Activated naive CD8-positive, alpha-beta T cell treated with anti-CD3 and anti-CD28 coated beads, Interleukin-2, amount 10 ng/mL, durations not matched to agents 7 days and 5 days (primary cell): ENCODE measurements around the gene RAB5B. TPM values are rescaled to one million over a fixed set of nuclear protein-coding genes. Genes with fewer than 3 reads are reported as not detected.

ENCODE experiments used
- ATAC-seq: fragments of 150-1000 bp; cut with Tn5 transposase; one replicate; pipeline ENCODE4 v1.10.0; 2021; ENCODE audit warnings: low read depth, moderate library complexity
- POLR2A ChIA-PET: fragments of 350-600 bp; sonication (Branson Sonifier 250); formaldehyde crosslinking; loops from one replicate; lab custom pipeline; 2021; ENCODE audit warnings: antibody characterized with exemption; lab: Charles Lee
- DNase-seq: peaks from one replicate; pipeline ENCODE4 v3.0.0; 2021
- H3K27ac Mint-ChIP-seq: one replicate; pipeline ENCODE4 v1.8.0; 2022; ENCODE audit warnings: mild to moderate bottlenecking, mixed read lengths
- H3K27me3 Mint-ChIP-seq: one replicate; pipeline ENCODE4 v1.8.0; 2022; ENCODE audit warnings: mild to moderate bottlenecking, moderate library complexity, mixed read lengths
- H3K36me3 Mint-ChIP-seq: one replicate; pipeline ENCODE4 v1.8.0; 2021; ENCODE audit warnings: mild to moderate bottlenecking, mixed read lengths
- H3K4me1 Mint-ChIP-seq: one replicate; pipeline ENCODE4 v1.8.0; 2021; ENCODE audit warnings: mixed read lengths
- H3K4me3 Mint-ChIP-seq: one replicate; pipeline ENCODE4 v1.8.0; 2022; ENCODE audit warnings: mild to moderate bottlenecking, moderate library complexity, mixed read lengths
- H3K9me3 Mint-ChIP-seq: one replicate; pipeline ENCODE4 v1.8.0; 2021; ENCODE audit warnings: mixed read lengths
- total RNA-seq, 2 experiments: library from RNA; stranded (reverse); gene quantifications; one replicate each; pipeline ENCODE4 v1.2.3, GENCODE V29; 2021

The RAB5B gene
- total RNA-seq, 2 experiments from 2014 or later: 69.7 to 72.4 TPM

DNA sequence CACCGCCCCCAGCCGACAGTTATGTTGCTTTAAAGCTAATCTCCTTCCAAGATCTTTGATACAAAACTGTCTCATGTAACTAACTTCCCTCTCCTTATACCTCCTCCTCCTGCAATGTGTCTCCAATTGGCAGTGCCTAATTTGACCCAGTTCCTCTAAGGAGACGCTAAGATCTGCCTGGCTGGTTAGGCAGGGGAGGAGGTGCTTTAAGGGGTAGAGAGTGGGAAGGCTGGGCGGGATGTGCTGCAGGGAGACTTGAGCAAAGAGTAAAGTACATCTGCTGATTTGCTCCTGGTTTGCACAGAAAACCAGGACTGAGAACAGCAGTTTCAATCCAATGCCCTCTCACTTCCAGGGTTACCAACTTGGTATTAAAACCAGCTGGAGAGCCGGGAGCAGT lies 39.6 kb downstream of the RAB5B start:
- POLR2A ChIA-PET: interaction anchor here (0.7 kb wide), 1 partner anchor 17 kb away, joined by 3 read pairs; no protein-coding TSS in a partner anchor
- H3K4me1 Mint-ChIP-seq: peaks cover 16% of the 10 kb centered on the region
- DNase-seq (no peak), ATAC-seq (no peak)
- H3K4me3 Mint-ChIP-seq: no peak overlapping the region
- peaks cover 12% of the 10 kb centered on the region for H3K36me3 Mint-ChIP-seq
- no peaks in the 10 kb centered on the region for H3K9me3 Mint-ChIP-seq
- H3K27me3 Mint-ChIP-seq: no peaks in the 10 kb centered on the region
- H3K27ac Mint-ChIP-seq: no peak overlapping the region

DNA sequence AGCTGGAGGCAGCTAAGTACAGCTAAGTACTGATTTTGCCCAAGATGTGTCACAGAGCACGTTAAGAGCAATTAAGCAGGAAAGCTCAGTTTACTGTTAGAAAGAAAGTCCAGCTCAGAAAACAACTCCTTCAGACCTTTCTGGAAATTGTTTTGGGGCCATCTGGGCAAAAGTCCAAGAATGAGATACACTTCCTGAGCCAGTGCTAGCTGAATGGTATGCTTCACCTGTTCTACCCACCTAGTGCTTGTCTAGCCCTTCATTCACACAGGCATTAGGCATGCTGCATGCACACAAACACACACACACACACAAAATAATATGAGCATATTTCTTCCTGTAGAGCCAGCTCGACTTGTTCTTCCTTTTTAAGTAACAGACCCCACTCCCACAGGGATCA lies 40.3 kb downstream of the RAB5B start:
- peaks cover 15% of the 10 kb centered on the region for H3K4me1 Mint-ChIP-seq
- H3K4me3 Mint-ChIP-seq: no peak overlapping the region
- H3K27ac Mint-ChIP-seq: no peak overlapping the region
- no peaks in the 10 kb centered on the region for H3K27me3 Mint-ChIP-seq
- no peaks in the 10 kb centered on the region for H3K9me3 Mint-ChIP-seq
- DNase-seq: no peak
- H3K36me3 Mint-ChIP-seq: peaks cover 14% of the 10 kb centered on the region
- POLR2A ChIA-PET: interaction anchor here (1.1 kb wide), 1 partner anchor 84 kb away, joined by 8 read pairs; no protein-coding TSS in a partner anchor
- no peak for ATAC-seq

DNA sequence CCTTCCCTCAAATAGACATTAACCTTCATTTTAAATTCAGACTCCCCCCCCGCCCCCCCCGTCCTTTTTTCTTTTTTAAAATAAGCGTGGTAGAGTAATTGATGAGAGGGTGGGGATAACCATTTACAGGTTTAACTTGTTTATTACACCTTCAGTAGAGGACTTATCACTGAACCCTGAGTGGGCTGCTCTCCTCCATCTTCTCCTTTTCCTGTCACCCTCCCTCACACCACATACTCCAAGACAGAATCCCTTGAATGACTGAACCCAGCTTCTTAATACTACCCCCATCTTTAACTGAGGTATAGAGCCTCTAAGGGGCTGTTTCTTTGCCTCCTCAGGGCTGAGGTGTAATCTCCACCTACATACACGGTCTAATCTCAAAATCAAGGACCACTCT lies 43.3 kb downstream of the RAB5B start:
- ATAC-seq (no peak), DNase-seq (no peak)
- H3K27ac Mint-ChIP-seq: no peak overlapping the region
- no peaks in the 10 kb centered on the region for H3K9me3 Mint-ChIP-seq
- peaks cover 17% of the 10 kb centered on the region for H3K36me3 Mint-ChIP-seq
- peaks cover 27% of the 10 kb centered on the region for H3K4me1 Mint-ChIP-seq
- H3K4me3 Mint-ChIP-seq: no peak overlapping the region
- H3K27me3 Mint-ChIP-seq: no peaks in the 10 kb centered on the region
- POLR2A ChIA-PET: interaction anchor here (1.1 kb wide), 1 partner anchor 13 kb away, joined by 3 read pairs; no protein-coding TSS in a partner anchor

DNA sequence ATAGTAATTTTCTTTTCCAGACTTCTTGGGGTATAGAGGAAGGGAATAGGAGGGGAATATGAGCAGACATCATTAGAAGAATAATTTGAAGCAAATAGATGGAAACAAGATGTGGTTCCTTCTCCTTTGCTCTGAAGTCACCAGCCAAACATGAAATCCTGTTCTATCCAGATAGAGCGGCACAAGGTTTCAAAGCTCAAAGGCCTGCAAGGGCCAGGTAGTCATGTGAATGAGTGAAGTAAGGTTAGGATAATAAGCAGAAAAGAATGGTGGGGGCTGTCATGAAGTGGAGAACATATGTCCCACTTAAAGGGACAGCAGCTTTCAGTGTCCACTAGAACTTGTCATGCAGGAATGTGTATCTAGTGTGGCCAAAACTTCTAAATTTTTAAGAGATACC lies 44.5 kb downstream of the RAB5B start:
- no peak overlapping the region for H3K27ac Mint-ChIP-seq
- H3K9me3 Mint-ChIP-seq: no peaks in the 10 kb centered on the region
- no peak for ATAC-seq
- no peak overlapping the region for H3K4me3 Mint-ChIP-seq
- peaks cover 14% of the 10 kb centered on the region for H3K36me3 Mint-ChIP-seq
- no peak for DNase-seq
- POLR2A ChIA-PET: interaction anchor here (0.9 to 1.0 kb wide), 2 partner anchors 10 to 11 kb away, joined by 3 to 8 read pairs; no protein-coding TSS in a partner anchor
- H3K4me1 Mint-ChIP-seq: peaks cover 36% of the 10 kb centered on the region
- no peaks in the 10 kb centered on the region for H3K27me3 Mint-ChIP-seq

DNA sequence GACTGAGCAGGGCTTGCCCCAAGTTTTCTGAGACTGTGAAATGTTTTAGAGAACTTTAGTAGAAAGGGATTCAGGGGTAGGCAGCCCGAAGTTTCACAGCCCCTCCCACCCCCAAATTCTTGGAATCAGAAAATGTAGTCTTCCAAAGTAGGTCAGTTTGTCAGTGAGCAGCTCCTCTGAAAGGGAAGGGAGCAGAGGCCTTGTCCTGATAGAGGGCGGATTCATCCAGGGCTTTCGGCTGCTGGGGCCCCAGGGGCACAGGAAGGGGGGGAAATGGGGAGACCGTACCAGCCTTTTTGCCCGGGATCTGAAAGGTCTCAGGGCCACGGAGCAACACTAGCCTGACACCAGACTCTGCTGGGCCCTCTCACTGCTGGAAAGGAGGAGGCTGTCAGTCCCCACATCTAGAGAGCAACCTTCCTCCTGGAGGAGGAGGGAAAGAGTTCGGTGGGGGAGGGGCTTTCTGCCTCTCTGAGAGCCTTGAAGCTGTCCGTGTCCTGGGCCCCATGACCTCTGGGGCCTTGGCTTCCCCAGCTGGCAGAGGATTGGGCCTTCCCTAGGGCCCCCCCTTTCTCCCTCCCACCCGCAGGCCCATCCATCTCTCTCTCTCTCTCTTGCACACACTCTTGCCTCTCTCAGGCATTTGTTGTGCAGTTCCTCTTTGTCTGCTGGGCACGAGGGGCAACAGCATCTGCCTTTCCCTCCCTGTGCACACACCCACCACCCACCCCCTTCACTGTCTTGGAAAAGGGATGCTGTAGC lies 46.7 kb downstream of the RAB5B start, which contains the start of gene IKZF4:
TSS of gene IKZF4 (plus strand) at position 621 of the 762 bp plus-strand sequence. CDS start 451 bp downstream, outside the sequence.
- Mint-ChIP-seq H3K4me3 (peak within 1 kb of the TSS; percentile 93), H3K27me3 (no peaks in the 10 kb centered on the region), H3K9me3 (no peaks in the 10 kb centered on the region), H3K36me3 (peaks cover 19% of the 10 kb centered on the region), H3K27ac (peak within 1 kb of the TSS; percentile 96), H3K4me1 (peaks cover 42% of the 10 kb centered on the region)
- peak; percentile 42 for DNase-seq
- POLR2A ChIA-PET: interaction anchor here (1.4 to 3.4 kb wide), 7 partner anchors 9 to 47 kb away, joined by 7 to 24 read pairs (median 9); partner anchors contain the start of genes RAB5B and SUOX
- peak; percentile 17 for ATAC-seq

DNA sequence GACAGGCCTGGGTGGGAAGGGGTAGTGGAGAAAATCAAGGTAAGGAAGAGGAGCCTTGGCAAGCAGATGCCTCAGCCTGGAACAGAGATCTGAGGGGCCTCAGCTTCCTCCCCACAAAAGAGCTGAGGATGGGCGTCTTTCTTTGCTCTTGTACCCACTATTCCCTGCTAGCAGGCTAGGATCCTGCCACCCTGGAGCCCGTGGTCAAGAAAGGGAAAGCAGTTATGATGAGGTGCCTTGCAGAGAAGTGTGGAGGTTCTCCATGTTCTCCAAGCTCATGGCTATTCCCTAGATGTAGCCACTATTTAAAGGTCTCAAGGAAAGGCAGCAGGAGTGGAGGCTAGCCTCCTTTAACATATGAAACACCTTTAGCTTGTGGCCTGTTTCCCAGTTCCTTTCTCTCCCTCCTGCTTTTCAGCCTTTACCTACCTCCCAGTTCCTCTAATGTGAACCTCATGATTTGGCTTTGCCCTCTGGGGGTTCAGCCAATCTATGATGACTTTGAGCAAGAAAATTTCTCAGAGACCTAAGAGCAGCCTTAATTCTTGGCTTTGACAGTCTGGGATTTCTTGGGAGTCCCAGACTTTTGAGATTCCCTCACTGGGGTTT lies 48.1 kb downstream of the RAB5B start:
- no peaks in the 10 kb centered on the region for H3K27me3 Mint-ChIP-seq
- peak; percentile 1 for ATAC-seq
- peaks cover 38% of the 10 kb centered on the region for H3K4me1 Mint-ChIP-seq
- peaks cover 21% of the 10 kb centered on the region for H3K36me3 Mint-ChIP-seq
- POLR2A ChIA-PET: interaction anchor here (0.6 to 3.4 kb wide), 13 partner anchors 11 to 297 kb away, joined by 3 to 24 read pairs (median 7); partner anchors contain the start of genes ORMDL2, PA2G4, RAB5B and SARNP
- H3K4me3 Mint-ChIP-seq: peak overlapping the region; percentile 93
- H3K9me3 Mint-ChIP-seq: no peaks in the 10 kb centered on the region
- no peak for DNase-seq
- peak overlapping the region; percentile 96 for H3K27ac Mint-ChIP-seq

DNA sequence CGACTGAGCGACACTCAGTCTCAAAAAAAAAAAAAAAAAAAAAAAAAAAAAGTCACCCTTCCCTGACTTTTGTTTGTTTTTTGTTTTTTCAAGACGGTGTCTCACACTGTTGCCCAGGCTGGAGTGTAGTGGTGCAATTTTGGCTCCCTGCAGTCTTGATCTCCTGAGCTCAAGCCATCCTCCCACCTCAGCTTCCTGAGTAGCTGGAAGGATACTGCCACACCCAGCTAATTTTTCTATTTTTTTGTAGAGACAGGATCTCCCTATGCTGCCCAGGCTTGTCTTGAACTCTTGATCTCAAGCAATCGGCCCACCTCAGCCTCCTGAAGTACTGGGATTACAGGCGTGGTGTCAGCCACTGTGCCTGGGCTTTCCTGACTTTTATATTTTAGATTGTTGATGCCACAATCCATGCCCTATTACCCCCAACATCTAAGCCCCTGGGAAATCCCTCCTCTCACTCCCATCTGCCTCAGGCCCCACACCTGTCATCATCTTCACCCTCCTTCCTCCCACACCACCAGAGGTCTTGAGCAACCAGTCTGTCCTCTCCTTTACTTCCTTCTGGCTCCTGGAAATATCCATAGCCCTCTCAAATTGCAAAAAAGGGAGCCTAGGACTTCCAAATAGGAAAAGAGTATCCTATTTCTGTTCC lies 54.8 kb downstream of the RAB5B start:
- POLR2A ChIA-PET: interaction anchor here (0.7 to 1.0 kb wide), 7 partner anchors 9 to 289 kb away, joined by 3 to 5 read pairs (median 4); no protein-coding TSS in a partner anchor
- Mint-ChIP-seq H3K27ac (peak overlapping the region; percentile 85), H3K4me1 (peaks cover 40% of the 10 kb centered on the region), H3K9me3 (no peaks in the 10 kb centered on the region), H3K4me3 (peak overlapping the region; percentile 43), H3K36me3 (peaks cover 54% of the 10 kb centered on the region), H3K27me3 (no peaks in the 10 kb centered on the region)
- ATAC-seq: no peak
- no peak for DNase-seq

DNA sequence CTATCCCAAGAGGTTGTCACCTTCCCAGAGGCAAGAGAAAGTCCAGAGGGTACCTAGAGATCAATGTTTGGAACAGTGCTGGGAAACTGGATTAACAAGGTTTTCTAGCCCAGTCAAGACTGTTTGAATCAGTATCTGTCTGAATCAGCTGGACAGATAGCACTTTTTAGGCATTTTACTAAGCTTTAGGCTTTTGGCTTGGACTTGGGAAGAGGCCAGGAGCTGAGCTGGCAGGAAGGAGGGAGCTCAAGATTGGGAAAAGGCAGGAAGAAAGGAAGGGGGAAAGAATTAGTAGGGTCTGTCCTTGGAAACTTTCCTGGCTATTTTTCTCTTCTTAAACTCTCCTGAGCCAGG lies 55.3 kb downstream of the RAB5B start:
- H3K4me1 Mint-ChIP-seq: peaks cover 38% of the 10 kb centered on the region
- peak overlapping the region; percentile 43 for H3K4me3 Mint-ChIP-seq
- POLR2A ChIA-PET: interaction anchor here (1.0 to 1.2 kb wide), 2 partner anchors 23 to 55 kb away, joined by 3 to 4 read pairs; partner anchors contain the start of gene RAB5B
- H3K27ac Mint-ChIP-seq: peak overlapping the region; percentile 85
- no peaks in the 10 kb centered on the region for H3K27me3 Mint-ChIP-seq
- no peak for DNase-seq
- no peak for ATAC-seq
- H3K9me3 Mint-ChIP-seq: no peaks in the 10 kb centered on the region
- H3K36me3 Mint-ChIP-seq: peaks cover 53% of the 10 kb centered on the region

DNA sequence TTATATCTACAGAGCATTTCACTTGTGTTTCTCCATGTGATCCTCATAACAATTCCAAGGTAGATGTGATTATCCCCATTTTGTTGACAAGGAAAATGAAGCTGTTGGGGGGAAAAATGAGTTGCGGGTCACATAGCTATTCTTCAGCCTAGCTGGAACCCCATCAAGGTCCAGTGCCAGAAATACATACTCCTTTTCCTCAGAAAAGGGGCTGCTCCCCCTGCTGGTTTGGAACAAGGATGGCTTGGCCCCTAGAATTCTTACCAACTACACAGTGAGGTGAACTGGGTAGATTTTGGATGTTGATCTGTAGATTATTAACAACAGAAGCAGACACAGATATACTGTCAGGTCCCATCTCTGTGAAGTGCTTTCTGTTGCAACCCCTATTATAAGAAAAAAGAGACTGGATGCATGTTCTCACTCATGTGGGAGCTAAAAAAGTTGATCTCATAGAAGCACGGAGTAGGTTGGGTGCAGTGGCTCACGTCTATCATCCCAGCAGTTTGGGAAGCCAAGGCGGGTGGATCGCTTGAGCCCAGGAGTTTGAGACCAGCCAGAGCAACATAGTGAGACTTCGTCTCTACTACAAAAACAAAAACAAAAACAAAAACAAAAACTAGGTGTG lies 55.9 kb downstream of the RAB5B start:
- H3K27ac Mint-ChIP-seq: peak overlapping the region; percentile 6
- no peak for DNase-seq
- peak; percentile 43 for ATAC-seq
- H3K4me3 Mint-ChIP-seq: no peak overlapping the region
- peaks cover 53% of the 10 kb centered on the region for H3K36me3 Mint-ChIP-seq
- H3K9me3 Mint-ChIP-seq: no peaks in the 10 kb centered on the region
- peaks cover 44% of the 10 kb centered on the region for H3K4me1 Mint-ChIP-seq
- no peaks in the 10 kb centered on the region for H3K27me3 Mint-ChIP-seq
- POLR2A ChIA-PET: interaction anchor here (0.7 to 1.2 kb wide), 3 partner anchors 23 to 170 kb away, joined by 3 to 4 read pairs (median 3); partner anchors contain the start of gene RAB5B

DNA sequence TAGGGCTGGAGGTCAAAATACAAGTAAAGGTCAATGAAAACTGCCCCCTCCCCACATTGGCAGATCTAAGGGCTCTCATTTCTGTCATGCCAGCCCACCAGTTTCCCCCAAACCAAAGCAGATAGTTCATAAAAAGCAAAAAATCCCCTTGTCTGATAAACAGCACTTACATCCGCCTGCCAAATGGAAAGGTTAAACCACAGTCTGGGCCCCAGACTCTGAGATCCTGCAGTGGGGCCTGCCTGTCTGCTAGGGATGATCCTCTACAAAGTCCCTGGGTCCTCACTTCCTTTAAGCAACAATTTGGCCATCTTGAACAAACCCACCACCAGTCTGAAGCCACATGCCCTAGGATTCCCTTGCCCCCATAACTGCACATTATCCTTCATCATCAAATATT lies 58.1 kb downstream of the RAB5B start:
- H3K9me3 Mint-ChIP-seq: no peaks in the 10 kb centered on the region
- peak overlapping the region; percentile 64 for H3K27ac Mint-ChIP-seq
- H3K27me3 Mint-ChIP-seq: no peaks in the 10 kb centered on the region
- ATAC-seq (peak; percentile 37), DNase-seq (no peak)
- POLR2A ChIA-PET: interaction anchor here (1.2 kb wide), 1 partner anchor 104 kb away, joined by 5 read pairs; the partner anchor contains the start of gene PYM1
- H3K36me3 Mint-ChIP-seq: peaks cover 58% of the 10 kb centered on the region
- H3K4me3 Mint-ChIP-seq: peak overlapping the region; percentile 1
- H3K4me1 Mint-ChIP-seq: peaks cover 49% of the 10 kb centered on the region

DNA sequence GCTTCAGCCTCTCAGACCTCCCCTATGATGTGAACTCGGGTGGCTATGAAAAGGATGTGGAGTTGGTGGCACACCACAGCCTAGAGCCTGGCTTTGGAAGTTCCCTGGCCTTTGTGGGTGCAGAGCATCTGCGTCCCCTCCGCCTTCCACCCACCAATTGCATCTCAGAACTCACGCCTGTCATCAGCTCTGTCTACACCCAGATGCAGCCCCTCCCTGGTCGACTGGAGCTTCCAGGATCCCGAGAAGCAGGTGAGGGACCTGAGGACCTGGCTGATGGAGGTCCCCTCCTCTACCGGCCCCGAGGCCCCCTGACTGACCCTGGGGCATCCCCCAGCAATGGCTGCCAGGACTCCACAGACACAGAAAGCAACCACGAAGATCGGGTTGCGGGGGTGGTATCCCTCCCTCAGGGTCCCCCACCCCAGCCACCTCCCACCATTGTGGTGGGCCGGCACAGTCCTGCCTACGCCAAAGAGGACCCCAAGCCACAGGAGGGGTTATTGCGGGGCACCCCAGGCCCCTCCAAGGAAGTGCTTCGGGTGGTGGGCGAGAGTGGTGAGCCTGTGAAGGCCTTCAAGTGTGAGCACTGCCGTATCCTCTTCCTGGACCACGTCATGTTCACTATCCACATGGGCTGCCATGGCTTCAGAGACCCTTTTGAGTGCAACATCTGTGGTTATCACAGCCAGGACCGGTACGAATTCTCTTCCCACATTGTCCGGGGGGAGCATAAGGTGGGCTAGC lies 60.9 kb downstream of the RAB5B start:
- DNase-seq (peak; percentile 54), ATAC-seq (peak; percentile 66)
- peak overlapping the region; percentile 75 for H3K27ac Mint-ChIP-seq
- POLR2A ChIA-PET: interaction anchor here (0.6 kb wide), 1 partner anchor 61 kb away, joined by 3 read pairs; the partner anchor contains the start of gene RAB5B
- no peaks in the 10 kb centered on the region for H3K9me3 Mint-ChIP-seq
- peak overlapping the region; percentile 56 for H3K4me3 Mint-ChIP-seq
- H3K27me3 Mint-ChIP-seq: no peaks in the 10 kb centered on the region
- H3K4me1 Mint-ChIP-seq: peaks cover 40% of the 10 kb centered on the region
- peaks cover 48% of the 10 kb centered on the region for H3K36me3 Mint-ChIP-seq

DNA sequence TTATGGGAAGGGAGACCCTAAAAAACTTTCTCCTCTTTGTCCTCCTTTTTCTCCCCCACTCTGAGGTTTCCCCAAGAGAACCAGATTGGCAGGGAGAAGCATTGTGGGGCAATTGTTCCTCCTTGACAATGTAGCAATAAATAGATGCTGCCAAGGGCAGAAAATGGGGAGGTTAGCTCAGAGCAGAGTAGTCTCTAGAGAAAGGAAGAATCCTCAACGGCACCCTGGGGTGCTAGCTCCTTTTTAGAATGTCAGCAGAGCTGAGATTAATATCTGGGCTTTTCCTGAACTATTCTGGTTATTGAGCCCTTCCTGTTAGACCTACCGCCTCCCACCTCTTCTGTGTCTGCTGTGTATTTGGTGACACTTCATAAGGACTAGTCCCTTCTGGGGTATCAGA lies 63.3 kb downstream of the RAB5B start:
- no peaks in the 10 kb centered on the region for H3K27me3 Mint-ChIP-seq
- peaks cover 37% of the 10 kb centered on the region for H3K36me3 Mint-ChIP-seq
- ATAC-seq: no peak
- H3K4me1 Mint-ChIP-seq: peaks cover 39% of the 10 kb centered on the region
- DNase-seq: no peak
- peak overlapping the region; percentile 44 for H3K27ac Mint-ChIP-seq
- no peak overlapping the region for H3K4me3 Mint-ChIP-seq
- no peaks in the 10 kb centered on the region for H3K9me3 Mint-ChIP-seq
- POLR2A ChIA-PET: interaction anchor here (0.6 to 0.7 kb wide), 2 partner anchors 9 to 305 kb away, joined by 3 read pairs; no protein-coding TSS in a partner anchor
